Right lobe of liver (tissue), 6 donors: Measurements from ENCODE around the gene ERP27. TPM values are rescaled to one million over a fixed set of nuclear protein-coding genes. Genes with fewer than 3 reads are reported as not detected.

Experiments
- ATAC-seq, 4 donors: fragments of 200-7000 bp; cut with Tn5 transposase; one replicate each; pipeline ENCODE4 v1.9.1; 2020; ENCODE audit warnings: mild to moderate bottlenecking in 4 of 4, moderate library complexity in 4 of 4
- DNase-seq, 3 donors: peaks; one replicate each; pipeline ENCODE4 v3.0.0-alpha.2; 2020
- H3K27ac ChIP-seq, 3 donors: fragments of 200-600 bp; one replicate each; pipeline ENCODE4 v1.8.0; 2022
- H3K27me3 ChIP-seq, 2 donors: fragments of 200-600 bp; one replicate each; pipeline ENCODE4 v1.8.0; 2022
- H3K36me3 ChIP-seq, 4 donors: fragments of 200-600 bp; sonication (generic) in 1 of 4; one replicate each; pipeline versions ENCODE4 v1.5.1 to v1.8.0; 2017 to 2022; ENCODE audit warnings: control low read depth in 1 of 4
- H3K4me1 ChIP-seq, 4 donors: fragments of 200-600 bp; sonication (generic) in 1 of 4; one replicate each; pipeline versions ENCODE4 v1.5.1 to v1.8.0; 2017 to 2022; ENCODE audit warnings: control low read depth in 1 of 4
- H3K4me3 ChIP-seq, 3 donors: fragments of 200-600 bp; one replicate each; pipeline ENCODE4 v1.8.0; 2022
- H3K9me3 ChIP-seq, 4 donors: fragments of 200-600 bp; sonication (generic) in 1 of 4; one replicate each; pipeline versions ENCODE4 v1.5.1 to v1.8.0; 2017 to 2022; ENCODE audit warnings: control low read depth in 1 of 4
- CTCF ChIP-seq, 4 donors: fragments of 200-600 bp in 3 of 4; fragments of 450-650 bp in 1 of 4; IDR thresholded peaks; one replicate each; pipeline versions ENCODE4 v1.5.1 to v1.8.0; 2016 to 2022; ENCODE audit warnings: antibody characterized with exemption in 4 of 4, mild to moderate bottlenecking in 2 of 4
- POLR2A ChIP-seq: fragments of 450-650 bp; IDR thresholded peaks from one replicate; pipeline ENCODE4 v1.6.1; 2017; ENCODE audit warnings: antibody characterized with exemption, mild to moderate bottlenecking
- WGBS: methylation state at CpG from one replicate; pipeline ENCODE4 v1.1.6; 2018; ENCODE audit warnings: low coverage, low lambda C conversion rate; ENCODE audit not compliant: insufficient coverage; ENCODE audit errors: missing lambda C conversion rate; 5-methylcytosine and 5-hydroxymethylcytosine counted together
- intact Hi-C, 2 donors: fragments of 100-400 bp; cut with DNase I; formaldehyde crosslinking; loops; one replicate each; pipeline versions ENCODE4 v1.11.2 to v1.14.1; 2022
- total RNA-seq, 6 experiments: library from RNA; depleted of rRNA in 2 of 6; stranded (reverse); fragments of >200 nt in 2 of 6; fragmentation: NEBNext Ultra II Directional in 3 of 6; extraction: Animal tissue kit (Norgen Biotek cat#: 25700) in 3 of 6; gene quantifications; one replicate each; pipeline versions ENCODE4 v1.1.0 to v1.2.4, GENCODE V29; 2016 to 2023
- donor health status: DM: no; HTN: yes; CAD: no.
- donor health status: DM: no; HTN: no; CAD: no.
- donor health status: DM: no; HTN: no; CAD: no.
- donor health status: DM: no; HTN: yes; CAD: no.
- donor health status: DM: no; HTN: yes; CAD: no.

ERP27 gene
- total RNA-seq, 6 experiments from 2014 or later: 0.26 to 1.0 (median 0.39) TPM; not detected in 2

GRCh38 chr12:14956024-14956891 is 17.9 kb upstream of the ERP27 start:
- Histone ChIP-seq H3K4me3 (no peak overlapping the region), H3K9me3 (no peaks in the 10 kb centered on the region), H3K36me3 (no peaks in the 10 kb centered on the region), H3K27ac (peak overlapping the region in 2 of 3 donors; percentile 6 to 15), H3K27me3 (no peaks in the 10 kb centered on the region), H3K4me1 (no peaks in the 10 kb centered on the region)
- DNase-seq (no peak), ATAC-seq (peak in 1 of 4 donors; percentile 9)
- intact Hi-C loops: no loop called here
- TF ChIP-seq CTCF (IDR thresholded peaks at IDR 0.05) (no peak), POLR2A (no peak)
- WGBS: 40% methylated on average over 9 of the region's 9 CpGs

- Histone ChIP-seq H3K36me3 (peaks cover 0 to 8% (median 2%) of the 10 kb centered on the region in 4 donors), H3K4me1 (no peaks in the 10 kb centered on the region), H3K4me3 (no peak overlapping the region), H3K27ac (no peak overlapping the region), H3K27me3 (no peaks in the 10 kb centered on the region), H3K9me3 (no peaks in the 10 kb centered on the region)
- TF ChIP-seq CTCF (IDR thresholded peaks at IDR 0.05): no peak
- no peak for TF ChIP-seq POLR2A
- DNase-seq (no peak), ATAC-seq (no peak)
- intact Hi-C loops: no loop called here
- WGBS: 80% methylated on average over 2 of the region's 4 CpGs
Observed at GRCh38 chr12:14954269-14954668, 15.9 kb upstream of the ERP27 start.

GRCh38 chr12:14953752-14954151 is 15.4 kb upstream of the ERP27 start:
- ATAC-seq: no peak
- TF ChIP-seq POLR2A (no peak), CTCF (IDR thresholded peaks at IDR 0.05) (no peak)
- intact Hi-C loops: no loop called here
- no peak for DNase-seq
- Histone ChIP-seq H3K4me1 (no peaks in the 10 kb centered on the region), H3K27me3 (no peaks in the 10 kb centered on the region), H3K36me3 (peaks cover 0 to 8% (median 2%) of the 10 kb centered on the region in 4 donors), H3K9me3 (no peaks in the 10 kb centered on the region), H3K4me3 (no peak overlapping the region), H3K27ac (no peak overlapping the region)
- WGBS: 33% methylated on average over 1 of the region's 1 CpG

- H3K4me3 ChIP-seq: no peak overlapping the region
- H3K36me3 ChIP-seq: peaks cover 0 to 11% (median 2%) of the 10 kb centered on the region in 4 donors
- no peaks in the 10 kb centered on the region for H3K4me1 ChIP-seq
- intact Hi-C loops: no loop called here
- ATAC-seq (peak; percentile 72 to 81 (median 76)), DNase-seq (no peak)
- TF ChIP-seq POLR2A: no peak
- TF ChIP-seq CTCF (IDR thresholded peaks at IDR 0.05): no peak
- no peaks in the 10 kb centered on the region for H3K27me3 ChIP-seq
- WGBS: 48% methylated on average over 4 of the region's 7 CpGs
- no peaks in the 10 kb centered on the region for H3K9me3 ChIP-seq
- H3K27ac ChIP-seq: peak overlapping the region; percentile 21 to 53 (median 45)
Observed at GRCh38 chr12:14952299-14952921, 14.1 kb upstream of the ERP27 start.
